ENCODE measurements around the gene TMEM213.
"Not testable (repeated sequence)": the region's sequence is repeated elsewhere in the genome, so short reads cannot be mapped to it uniquely, and the experiment has no call there.

Gene TMEM213

DNA sequence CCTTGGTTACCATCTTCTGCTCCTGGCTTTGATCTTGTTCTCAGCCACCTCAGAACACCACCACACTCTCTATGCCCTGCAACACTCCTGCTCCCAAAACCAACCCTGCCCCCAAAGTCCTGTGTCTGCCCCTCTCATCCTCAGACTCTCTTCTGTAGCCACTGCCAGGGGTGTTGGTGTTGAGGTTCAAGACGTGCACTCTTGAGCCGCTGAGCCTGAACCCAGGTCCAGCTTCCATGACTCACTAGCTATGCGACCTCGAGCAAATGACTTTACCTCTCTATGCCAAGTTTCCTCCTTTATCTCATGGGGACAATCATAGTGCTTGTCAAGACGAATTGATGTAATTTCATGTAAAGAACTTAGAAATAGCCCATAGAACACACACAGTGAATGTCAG lies 1.0 kb downstream of the TMEM213 start:
- no peak for DNase-seq (ENCODE audit: low read depth)

DNA sequence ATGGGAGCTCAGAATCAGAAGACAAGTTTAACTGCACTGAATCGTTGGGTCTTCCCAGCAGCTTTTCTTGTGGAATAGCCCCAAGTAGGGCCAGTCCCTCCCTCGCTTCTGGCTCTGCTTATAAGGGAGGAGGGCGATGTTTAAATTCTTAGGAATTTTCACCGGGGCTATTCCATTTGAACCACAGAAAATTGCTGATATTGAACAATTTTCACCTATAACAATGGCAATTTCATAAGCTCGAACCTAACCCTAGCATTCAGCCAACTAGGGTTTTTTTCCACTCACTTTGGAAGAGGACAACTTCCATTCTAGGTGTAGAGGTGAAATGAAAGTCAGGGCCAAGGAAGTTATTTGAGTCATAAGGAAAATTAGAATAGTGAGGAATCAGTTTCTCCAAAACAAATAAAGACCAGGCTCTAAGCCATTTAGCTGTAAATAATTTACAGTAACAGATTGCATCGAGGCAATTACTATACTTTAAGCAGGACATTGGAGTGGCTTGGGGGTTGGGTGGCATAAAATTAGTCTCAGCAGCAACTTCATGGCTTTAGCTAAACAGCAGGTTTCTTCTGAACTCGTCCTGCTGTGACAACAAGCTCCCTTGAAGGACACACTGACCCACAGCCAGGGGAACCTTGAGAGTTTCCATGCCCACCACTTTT lies 1.7 kb downstream of the TMEM213 start:
- no peak for DNase-seq (ENCODE audit: low read depth)

DNA sequence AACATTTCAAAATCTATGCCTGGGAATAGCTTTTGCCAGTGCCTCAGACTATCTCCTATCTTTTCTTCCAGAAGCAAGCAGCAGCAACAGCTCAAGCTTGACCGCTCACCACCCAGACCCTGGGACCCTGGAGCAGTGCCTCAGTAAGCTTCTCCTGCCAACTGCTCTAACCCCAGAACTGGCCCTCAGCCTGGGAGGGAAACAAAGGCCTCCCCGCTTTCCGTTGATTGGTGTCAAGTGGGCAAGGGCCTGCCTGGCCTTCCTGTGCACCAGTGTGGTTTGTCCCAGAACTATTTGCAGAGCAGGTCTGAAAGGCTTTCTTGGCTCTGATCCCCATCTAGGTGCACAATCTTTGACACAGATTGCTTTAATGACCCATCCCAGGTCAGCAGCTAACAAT lies 3.5 kb downstream of the TMEM213 start:
- DNase-seq (ENCODE audit: low read depth): no peak

DNA sequence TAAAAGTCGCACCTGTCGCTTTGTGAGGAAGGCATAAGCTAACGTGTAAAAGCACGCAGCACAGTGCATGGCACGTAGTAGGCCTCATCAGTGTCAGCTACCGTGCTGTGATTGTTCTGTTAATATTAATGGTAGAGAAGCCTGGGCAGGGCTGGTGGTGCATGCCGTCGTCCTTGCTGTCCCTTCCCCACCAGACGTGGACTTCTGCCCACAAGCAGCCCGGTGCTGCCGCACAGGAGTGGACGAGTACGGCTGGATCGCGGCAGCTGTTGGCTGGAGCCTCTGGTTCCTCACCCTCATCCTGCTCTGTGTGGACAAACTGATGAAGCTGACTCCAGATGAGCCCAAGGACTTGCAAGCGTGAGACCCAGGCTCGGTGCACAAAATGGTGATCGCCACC lies 4.9 kb downstream of the TMEM213 start:
- no peak for DNase-seq (ENCODE audit: low read depth)

DNA sequence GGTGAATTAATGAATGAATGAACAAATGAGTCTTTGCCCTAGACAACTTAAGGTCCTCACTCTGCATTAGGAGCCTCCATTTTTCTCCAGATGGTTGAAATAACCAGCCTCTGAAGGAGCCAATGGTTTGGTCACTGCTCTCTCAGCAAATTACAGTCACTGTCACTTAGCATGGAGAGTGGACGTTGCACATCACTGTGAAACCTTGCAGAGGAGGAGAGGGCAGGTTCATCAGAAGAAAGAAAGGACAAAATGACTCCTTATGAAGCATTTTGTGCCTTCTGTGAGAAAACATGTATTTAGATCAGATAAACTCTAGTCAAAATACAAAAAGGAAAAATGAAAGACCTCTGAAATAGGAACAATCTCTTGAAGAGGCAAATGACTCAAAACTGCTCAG lies 6.8 kb downstream of the TMEM213 start:
- DNase-seq (ENCODE audit: low read depth): no peak

DNA sequence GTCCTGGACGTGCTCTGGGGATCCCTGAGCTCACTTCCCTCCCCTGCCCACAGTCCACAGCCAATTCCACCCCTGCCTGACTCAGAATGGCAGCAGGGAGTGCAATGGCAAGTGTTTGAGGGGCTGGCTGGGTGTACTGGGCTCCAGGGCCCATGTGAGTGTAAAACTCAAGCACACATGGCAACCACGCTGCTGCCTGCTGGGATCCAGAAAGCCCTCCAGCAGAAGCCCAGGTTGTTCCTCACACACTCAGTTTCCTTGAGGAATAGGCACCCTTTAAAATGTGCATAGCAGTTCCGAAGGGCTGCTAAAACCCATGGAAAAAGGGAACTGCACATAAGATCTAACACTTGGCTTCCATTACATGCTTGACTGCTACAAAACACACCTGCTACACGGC lies 11.6 kb downstream of the TMEM213 start:
- DNase-seq (ENCODE audit: low read depth): no peak

DNA sequence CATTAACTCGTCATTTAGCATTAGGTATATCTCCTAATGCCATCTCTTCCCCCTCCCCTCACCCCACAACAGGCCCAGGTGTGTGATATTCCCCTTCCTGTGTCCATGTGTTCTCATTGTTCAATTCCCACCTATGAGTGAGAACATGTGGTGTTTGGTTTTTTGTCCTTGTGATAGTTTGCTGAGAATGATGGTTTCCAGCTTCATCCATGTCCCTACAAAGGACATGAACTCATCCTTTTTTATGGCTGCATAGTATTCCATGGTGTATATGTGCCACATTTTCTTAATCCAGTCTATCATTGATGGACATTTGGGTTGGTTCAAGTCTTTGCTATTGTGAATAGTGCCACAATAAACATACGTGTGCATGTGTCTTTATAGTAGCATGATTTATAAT lies 13.5 kb downstream of the TMEM213 start:
- DNase-seq (ENCODE audit: low read depth): not testable (repeated sequence)

DNA sequence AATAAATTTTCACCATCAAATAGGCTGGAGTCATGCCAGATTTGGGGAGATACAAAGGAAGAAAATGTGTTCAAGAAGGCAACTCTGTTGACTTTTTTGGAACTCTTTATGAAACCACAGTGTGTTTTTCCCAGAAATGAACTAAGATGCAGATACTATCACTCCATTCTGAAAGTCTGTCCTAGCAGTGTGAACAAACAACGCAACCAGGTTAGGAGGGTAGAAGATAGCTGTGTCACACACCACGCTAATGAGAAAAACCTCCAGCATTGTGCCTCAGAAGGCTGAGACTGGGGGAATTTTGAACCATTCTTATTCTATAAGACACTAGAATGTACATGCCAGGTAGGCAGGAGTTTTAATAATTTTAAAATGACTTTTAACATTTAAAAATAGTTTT lies 16.2 kb downstream of the TMEM213 start:
- no peak for DNase-seq (ENCODE audit: low read depth)

DNA sequence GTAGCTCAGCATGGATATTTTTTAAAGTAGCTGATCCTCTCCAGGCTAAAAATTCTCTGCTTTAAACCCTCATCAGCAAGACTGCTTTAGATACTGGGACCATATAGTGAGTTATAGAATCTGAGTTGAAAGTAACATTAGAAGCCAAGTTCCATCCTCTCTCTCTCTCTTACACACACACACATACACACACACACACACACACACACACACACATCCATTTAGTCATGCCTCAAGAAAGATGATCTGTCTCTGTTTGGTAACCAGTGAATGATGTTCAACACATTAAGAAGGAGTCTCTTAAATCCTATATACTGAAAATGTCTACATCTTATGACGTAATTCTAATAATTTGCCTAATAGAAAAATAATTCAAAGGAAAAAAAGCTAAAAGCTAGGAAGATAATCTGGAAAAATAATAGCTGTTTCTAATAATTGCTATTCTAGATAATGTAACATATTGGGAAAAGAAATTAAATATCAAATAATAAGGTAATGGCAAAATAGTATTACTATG lies 17.1 kb downstream of the TMEM213 start:
- no peak for DNase-seq (ENCODE audit: low read depth)

DNA sequence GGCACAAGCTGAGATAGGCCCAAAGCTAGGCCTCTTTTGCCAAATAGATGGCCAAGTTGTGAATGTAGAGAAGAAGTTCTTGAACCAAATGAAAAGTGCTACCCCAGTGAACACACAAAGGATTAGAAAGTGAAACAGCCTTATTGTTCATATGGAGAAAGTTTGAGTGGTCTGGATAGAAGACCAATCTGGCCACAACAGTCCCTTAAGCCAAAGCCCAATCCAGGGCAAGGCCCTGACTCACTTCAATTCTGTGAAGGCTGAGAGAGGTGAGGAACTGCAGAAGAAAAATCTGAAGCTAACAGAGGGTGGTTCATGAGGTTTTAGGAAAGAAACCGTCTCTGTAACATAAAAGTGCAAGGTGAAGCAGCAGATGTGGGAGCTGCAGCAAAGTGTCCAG lies 18.9 kb downstream of the TMEM213 start:
- no peak for DNase-seq (ENCODE audit: low read depth)

DNA sequence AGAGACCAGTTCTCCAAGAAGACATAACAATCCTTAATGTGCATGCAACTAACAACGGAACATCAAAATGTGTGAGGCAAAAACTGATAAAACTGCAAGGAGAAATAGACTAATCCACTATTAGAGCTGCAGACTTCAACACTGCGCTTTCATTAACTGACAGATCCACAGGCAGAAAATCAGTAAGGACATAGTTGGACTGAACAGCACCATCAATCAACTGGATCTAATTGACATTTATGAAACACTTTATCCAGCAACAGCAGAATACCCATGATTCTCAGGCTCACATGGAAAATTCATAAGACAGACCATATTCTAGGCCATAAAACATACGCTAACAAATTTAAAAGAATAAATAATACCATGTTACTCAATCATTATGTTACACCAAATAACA lies 21.8 kb downstream of the TMEM213 start:
- DNase-seq (ENCODE audit: low read depth): no peak

DNA sequence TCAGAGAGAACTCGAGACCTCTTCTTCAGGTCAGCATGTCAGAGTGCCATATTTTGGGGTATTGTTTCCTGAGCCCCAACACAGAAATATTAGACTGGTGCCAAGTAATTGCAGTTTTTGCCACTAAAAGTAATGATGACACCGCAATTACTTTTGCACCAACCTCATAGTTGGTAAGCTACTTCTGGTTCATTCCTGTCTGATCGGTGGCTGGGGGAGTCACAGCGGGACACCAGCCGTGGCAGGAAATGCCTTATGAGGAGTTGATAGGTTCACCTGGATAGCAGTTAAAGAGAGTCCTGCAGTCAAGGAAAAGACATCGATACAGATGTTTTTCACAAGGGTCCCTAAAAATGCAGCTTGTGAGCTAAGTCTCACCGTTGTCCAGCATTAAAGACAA lies 24.1 kb downstream of the TMEM213 start:
- DNase-seq (ENCODE audit: low read depth): no peak

DNA sequence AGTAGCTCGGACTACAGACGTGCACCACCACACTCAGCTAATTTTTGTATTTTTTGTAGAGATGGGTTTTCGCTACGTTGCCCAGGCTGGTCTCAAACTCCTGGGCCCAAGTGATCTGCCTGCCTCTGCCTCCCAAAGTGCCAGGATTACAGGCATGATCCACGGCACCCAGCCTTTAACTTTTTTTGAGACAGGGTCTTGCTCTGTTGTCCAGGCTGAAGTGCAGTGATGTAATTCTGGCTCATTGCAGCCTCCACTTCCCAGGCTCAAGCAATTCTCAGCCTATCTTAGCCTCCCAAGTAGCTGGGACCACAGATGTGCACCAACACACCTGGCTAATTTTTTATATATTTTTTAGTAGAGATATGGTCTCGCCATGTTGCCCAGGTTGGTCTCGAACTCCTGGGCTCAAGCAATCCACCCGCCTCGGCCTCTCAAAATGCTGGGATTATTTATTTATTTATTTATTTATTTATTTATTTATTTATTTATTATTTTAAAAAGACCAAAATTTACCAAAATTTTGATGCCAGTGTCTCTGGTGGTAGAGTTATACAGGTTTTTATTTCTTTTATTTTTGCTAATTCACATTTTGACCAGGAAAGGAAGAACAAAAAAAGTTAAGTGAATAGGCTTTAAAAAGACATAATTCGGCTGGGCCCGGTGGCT lies 25.2 kb downstream of the TMEM213 start:
- DNase-seq (ENCODE audit: low read depth): no peak

DNA sequence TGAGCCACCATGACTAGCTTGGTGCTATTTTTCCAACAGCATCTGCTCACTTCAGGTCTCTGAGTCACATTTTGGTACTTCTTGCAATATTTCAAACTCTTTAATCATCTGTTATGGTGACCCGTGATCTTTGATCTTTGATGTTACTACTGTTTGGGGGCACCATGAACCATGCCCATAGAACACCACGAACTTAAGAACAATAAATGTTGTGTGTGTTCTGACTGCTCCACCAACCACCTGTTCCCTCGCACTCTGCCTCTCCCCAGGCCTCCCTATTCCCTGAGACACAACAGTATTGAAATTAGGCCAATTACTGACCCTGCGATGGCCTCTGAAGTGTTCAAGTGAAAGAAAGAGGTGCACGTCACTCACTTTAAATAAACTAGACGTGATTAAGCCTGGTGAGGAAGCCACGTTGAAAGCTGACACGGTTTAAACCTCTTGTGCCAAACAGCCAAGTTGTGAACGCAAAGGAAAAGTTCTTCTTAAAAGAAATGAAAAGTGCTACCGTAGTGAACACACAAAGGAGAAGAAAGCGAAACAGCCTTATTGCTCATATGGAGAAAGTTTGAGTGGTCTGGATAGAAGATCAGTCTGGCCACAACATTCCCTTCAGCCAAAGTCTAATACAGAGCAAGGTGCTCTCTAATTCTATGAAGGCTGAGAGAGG lies 27.4 kb downstream of the TMEM213 start:
- DNase-seq (ENCODE audit: low read depth): no peak

DNA sequence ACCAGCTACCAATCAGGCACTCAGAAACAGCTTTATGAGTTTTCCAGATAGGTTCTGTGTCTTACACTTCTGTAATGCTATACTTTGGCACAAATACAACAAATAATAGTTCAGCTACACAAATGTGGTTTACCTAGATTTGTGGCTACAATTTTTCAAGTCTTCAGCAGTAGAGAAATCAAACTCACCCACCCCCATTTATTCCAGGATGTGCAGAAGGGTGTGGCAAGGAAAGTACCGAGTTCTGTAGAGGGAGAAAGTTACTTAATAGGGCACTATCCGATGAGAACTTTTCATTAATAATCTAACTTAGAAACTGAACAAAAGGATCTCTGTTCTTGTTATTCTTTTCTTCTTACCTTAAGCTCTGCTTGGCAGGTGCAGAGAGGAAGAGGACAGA lies 30.5 kb downstream of the TMEM213 start:
- DNase-seq (ENCODE audit: low read depth): no peak

DNA sequence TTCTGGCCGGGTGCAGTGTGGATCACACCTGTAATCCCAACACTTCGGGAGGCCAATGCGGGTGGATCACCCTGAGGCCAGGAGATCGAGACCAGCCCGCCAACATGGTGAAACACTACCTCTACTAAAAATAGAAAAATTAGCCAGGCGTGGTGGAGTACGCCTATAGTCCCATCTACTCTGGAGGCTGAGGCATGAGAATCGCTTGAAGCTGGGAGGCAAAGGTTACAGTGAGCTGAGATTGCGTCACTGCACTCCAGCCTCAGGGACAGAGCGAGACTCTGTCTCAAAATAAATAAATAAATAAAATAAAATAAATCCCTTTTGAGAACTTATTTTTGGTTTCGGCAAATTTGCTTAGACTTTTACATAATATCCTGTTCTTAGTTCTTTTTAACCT lies 31.5 kb downstream of the TMEM213 start:
- no peak for DNase-seq (ENCODE audit: low read depth)

DNA sequence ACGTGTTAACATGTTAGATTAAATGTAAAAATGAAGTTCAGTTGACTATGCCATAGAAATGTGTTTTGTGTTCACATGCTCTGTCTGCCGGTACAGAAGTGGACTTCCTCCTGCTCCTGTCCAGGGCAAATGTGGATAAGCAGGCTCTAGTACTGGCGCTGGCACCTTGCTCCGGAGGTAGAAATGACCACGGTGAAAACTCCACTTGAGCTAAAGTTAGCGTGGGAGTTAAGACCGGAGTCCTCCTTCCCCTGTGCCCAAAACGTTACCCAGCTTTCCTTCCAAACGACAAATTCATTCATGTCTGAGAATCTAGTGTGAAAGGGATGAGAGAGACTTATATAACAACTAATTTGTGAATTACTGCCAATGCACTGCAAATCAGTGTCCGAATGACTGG lies 35.2 kb downstream of the TMEM213 start:
- DNase-seq (ENCODE audit: low read depth): no peak

DNA sequence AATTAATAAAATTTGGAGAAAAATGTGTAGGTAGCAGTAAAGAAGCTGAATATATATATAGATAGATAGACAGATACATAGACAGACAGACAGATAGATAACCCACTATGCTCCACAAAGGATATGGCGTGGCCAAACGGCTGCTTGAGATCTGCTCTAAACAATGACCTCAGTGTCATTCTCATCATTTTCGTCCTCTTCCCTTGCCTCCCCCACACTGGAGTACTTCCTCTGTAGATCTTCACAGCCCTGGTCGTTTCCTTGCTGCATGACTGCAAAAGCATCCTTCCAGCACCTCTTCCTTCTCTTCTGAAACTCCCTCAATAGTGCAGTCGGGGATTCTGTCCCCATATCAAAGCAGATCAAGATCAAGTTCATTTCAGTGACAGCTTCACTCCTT lies 35.8 kb downstream of the TMEM213 start:
- DNase-seq (ENCODE audit: low read depth): no peak

DNA sequence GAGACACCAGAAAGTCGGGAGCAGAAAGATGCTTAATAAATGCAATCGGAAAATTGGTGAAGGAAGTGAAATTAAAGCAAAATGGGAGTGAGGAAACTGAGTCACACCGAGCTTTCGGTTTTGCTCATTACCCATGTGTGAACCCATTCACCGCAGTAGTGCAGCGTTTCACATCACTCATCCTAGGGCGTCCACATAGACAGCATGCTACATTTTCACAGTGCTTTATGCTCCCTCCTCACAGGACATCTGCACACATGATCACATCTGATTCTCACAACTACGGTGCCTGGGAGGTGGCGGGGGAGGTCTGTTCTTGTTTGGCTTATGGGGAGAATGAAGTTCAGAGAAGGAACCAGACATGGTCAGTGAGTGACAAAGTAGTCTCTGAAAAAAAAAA lies 36.8 kb downstream of the TMEM213 start:
- no peak for DNase-seq (ENCODE audit: low read depth)

DNA sequence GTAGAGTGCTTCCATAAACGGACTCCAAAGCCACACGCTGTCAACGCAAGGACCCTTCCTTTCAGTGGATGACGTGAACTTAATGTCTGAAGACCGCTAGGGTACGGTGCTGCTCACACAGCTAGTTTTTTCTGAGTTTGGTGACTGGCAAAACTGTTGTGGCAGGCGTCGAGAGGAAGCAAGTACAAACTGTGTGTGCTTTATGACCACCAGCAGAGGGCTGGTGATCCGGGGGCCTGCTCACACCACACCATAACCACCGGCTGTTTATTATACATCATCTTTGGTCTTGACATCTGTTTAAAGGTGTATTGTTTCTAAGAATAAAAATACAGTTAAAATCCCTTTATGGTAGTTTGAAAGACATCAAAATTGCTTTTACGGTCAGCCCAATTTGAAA lies 37.3 kb downstream of the TMEM213 start:
- no peak for DNase-seq (ENCODE audit: low read depth)

DNA sequence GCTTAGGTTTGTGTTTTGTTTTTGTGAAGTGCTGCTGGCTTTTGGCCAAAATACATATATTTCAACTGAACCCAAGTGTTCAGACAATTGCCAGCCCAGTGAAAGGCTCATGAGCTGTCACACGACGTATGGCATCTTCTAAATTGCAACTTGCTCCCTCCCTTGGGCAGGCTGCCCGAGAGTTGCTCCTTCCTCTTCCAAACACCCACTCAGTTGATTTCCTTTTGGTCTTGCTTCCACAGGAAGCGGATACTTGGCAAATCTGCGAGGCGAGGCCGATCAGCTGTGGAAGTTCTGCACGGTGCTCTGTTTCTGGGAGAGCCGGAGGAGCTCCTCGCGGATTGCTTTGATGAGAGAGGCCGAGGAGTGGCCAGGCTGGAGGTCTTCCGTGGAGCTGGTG lies 39.8 kb downstream of the TMEM213 start:
- DNase-seq (ENCODE audit: low read depth): no peak

DNA sequence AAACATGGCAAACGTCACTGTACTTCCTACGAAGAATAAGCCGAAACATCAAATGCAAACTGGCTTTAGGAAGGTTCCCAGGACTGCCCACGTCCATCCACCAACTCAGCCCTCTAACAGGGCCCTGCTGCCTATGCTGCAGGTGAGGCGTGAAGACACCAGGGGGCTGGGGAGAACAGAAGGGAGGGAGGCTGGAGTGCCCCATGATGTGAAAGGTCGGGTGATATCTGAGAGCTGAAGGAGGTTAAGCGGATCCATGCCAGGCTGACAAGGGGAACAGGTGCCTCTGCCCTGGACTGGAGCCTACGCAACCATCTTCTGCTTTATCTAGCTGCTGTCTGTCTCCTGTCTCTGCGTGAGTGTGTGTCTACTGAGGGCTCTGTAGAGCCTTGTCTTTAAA lies 40.4 kb downstream of the TMEM213 start:
- no peak for DNase-seq (ENCODE audit: low read depth)

DNA sequence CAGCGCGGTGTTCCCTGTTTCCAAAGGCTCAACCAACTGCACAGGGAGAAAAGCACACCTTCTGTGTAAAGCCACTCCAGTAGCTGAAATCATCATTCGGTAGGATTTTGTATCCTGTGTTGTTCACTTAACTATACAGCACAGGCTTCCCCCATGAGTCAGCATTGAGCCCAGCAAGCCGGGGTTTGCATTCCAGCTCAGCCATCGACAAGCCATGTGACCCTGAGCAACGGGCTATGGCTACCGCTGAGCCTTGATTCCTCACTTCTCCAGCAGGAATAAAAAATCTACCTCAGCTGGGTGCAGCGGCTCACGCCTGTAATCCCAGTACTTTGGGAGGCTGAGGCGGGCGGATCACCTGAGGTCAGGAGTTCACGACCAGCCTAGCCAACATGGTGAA lies 44.3 kb downstream of the TMEM213 start:
- peak; percentile 4 for DNase-seq (ENCODE audit: low read depth)
